ENCODE measurements around the gene WDR3. TPM values are rescaled to one million over a fixed set of nuclear protein-coding genes. Genes with fewer than 3 reads are reported as not detected.

Gene WDR3
- total RNA-seq, 4 donors from 2014 or later = 12.9 to 29.2 (median 24.0) TPM

DNA sequence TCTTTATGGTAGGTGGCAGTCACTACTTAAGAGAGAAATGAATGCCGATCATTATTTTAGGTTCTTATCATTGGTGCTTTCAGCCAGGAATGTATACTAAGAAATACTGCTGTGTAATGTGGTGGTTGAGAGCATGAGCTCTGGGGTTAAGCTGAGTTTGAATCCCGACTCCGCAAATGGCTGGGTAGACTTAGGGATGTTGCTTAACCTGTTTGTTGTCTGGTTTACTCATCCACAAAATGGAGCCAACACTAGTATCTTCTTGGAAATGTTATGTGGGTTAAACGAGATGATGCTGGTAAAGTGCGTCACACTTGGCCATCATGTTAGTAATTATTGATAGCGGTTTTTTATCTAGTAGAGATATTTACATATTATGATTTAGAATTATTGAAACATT, 83.8 kb downstream of the WDR3 start:
- intact Hi-C loops (cut with DNase I; ENCODE audit: low total_unique reads) = no loop called here
- no peaks in the 10 kb centered on the region for H3K9me3 ChIP-seq
- H3K36me3 ChIP-seq = no peaks in the 10 kb centered on the region
- H3K4me1 ChIP-seq = no peaks in the 10 kb centered on the region
- ATAC-seq (no peak), DNase-seq (no peak)
- in situ Hi-C loops (cut with MboI; ENCODE audit: low sequenced_read_pairs in 4 of 4) = no loop called here
- H3K27ac ChIP-seq = no peak overlapping the region
- no peak for TF ChIP-seq POLR2A (IDR thresholded peaks at IDR 0.05)
- TF ChIP-seq, protein P1, sequence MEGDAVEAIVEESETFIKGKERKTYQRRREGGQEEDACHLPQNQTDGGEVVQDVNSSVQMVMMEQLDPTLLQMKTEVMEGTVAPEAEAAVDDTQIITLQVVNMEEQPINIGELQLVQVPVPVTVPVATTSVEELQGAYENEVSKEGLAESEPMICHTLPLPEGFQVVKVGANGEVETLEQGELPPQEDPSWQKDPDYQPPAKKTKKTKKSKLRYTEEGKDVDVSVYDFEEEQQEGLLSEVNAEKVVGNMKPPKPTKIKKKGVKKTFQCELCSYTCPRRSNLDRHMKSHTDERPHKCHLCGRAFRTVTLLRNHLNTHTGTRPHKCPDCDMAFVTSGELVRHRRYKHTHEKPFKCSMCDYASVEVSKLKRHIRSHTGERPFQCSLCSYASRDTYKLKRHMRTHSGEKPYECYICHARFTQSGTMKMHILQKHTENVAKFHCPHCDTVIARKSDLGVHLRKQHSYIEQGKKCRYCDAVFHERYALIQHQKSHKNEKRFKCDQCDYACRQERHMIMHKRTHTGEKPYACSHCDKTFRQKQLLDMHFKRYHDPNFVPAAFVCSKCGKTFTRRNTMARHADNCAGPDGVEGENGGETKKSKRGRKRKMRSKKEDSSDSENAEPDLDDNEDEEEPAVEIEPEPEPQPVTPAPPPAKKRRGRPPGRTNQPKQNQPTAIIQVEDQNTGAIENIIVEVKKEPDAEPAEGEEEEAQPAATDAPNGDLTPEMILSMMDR (IDR thresholded peaks at IDR 0.05 in 4 of 5, conservative IDR thresholded peaks at IDR 0.05 in 1 of 5) = no peak
- no peak overlapping the region for H3K4me3 ChIP-seq
- no peaks in the 10 kb centered on the region for H3K27me3 ChIP-seq

DNA sequence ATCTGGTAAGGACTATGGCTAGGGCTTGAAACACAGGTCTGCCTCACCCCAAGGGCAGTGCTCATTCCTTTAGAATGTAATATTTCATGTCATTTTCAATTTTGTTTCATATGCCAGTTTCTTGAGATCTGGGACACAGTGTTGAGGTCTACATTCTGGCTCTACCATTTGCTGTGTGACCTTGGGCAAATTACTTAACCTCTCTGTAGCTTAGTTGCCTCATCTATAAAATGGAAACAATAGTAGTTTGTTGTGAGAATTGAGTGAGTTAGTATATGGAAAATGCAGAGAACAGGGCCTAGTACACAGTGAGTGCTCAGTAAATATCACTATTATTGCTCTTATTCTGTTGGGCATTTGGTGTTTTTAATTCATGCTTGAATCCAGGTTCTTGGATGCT, 84.4 kb downstream of the WDR3 start:
- TF ChIP-seq POLR2A (IDR thresholded peaks at IDR 0.05) = no peak
- TF ChIP-seq, protein P1 (IDR thresholded peaks at IDR 0.05 in 4 of 5, conservative IDR thresholded peaks at IDR 0.05 in 1 of 5) = no peak
- no peaks in the 10 kb centered on the region for H3K27me3 ChIP-seq
- in situ Hi-C loops (cut with MboI; ENCODE audit: low sequenced_read_pairs in 4 of 4) (no loop called here), intact Hi-C loops (cut with DNase I; ENCODE audit: low total_unique reads) (no loop called here)
- no peaks in the 10 kb centered on the region for H3K9me3 ChIP-seq
- DNase-seq = no peak
- H3K36me3 ChIP-seq = no peaks in the 10 kb centered on the region
- H3K27ac ChIP-seq = no peak overlapping the region
- ATAC-seq = no peak
- no peak overlapping the region for H3K4me3 ChIP-seq
- no peaks in the 10 kb centered on the region for H3K4me1 ChIP-seq

Other genes with a start within 250 kb of the WDR3 start
- gene GDAP2, start 118 bp upstream of the WDR3 start, total RNA-seq = 10 to 100 TPM in 1 of 4 donors, 1 to 10 TPM in 3; 7.2 to 18.7 (median 8.6) TPM

All from gastrocnemius medialis (tissue), 4 donors.